ENCODE measurements around the gene GOT1.

GOT1 gene

GRCh38 chr10:99430451-99431189 is at the start of gene GOT1:
Gene GOT1, minus strand, starts transcription at chr10:99430624. Its CDS starts 59 bp downstream, at chr10:99430565.
- DNase-seq, result peak; percentile 90

- DNase-seq, result no peak
These were observed 39.9 kb upstream of the GOT1 start for GRCh38 chr10:99470327-99470726.

DNA sequence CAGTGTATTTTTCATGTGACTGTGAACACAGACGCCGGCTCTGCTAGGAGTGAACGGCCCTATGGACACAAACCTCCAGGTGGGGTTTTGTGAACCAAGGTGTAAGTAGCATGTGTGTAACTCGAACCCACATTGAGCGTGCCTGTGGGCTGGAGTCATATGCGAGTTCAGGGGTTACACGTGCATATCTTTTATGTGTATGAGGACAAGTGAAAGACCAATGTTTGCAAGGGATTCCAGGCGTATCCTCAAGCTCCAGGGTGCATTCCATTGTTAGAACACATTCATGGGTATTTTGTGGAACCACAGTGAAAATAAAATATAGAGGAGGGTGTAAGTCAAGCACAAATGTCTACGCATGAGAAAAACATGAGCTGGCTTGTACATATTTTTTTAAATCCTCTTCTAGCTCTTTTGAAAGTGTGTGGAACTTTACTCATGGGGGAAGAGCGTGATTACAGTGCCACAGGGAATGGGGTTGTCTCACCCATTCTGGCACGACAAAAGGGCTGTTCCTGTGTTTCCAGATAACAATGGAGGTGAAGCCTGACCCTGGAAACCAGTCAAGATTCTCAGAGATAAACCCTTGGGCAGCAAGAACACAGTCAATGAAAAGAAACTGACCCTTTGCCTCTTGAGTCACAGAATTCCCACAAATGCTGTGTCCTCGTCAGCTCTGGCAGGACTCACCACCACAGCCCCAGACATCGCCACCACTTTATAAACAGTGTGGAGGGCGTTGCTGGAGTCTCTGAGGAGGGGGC is 37.0 kb upstream of the GOT1 start:
- no peak for DNase-seq

DNA sequence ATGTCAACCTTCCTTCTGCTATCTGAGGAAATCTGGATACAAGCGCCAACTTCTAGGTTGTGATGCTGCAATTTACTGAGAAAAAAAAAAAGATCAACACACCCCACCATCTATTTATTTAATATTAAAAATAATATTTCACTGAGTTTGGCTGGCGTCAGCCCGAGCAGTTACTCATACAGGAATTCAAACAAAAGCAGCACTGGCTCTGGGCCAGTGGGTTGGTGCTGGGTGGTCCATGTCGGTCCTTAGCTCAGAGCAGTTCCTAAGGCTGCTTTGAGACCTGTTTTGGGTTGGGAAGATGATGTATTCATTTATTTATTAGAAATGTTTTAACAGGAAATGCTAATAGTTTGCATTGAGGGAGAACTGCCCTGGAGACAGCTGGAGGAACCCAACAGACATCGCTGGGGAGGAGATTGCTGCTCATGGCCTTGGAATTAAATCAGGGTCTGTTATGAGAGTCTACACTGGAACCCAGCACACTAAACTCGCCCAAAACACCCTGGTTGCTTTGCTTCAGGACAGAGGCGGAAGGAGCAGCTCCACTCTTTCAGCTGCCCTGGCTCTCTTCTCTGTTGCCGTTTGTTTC is 36.3 kb upstream of the GOT1 start:
- DNase-seq, result no peak

DNA sequence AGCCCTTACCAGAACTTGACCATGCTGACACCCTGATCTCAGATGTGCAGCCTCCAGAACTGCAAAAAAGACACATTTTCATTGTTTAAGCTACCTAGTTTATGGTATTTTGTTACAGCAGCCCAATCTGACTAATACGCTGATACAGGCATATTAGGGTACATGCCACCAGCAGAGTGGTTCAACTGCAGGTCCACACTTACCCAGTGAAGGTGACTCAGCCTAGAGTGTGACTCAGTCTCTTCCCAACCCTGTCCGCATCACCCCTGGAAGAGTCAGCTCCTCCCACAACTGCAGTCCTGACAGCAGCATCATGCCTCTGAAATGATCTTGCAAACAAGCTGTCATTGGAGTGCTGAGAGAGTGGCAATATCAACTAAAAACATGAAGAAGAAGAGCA is 30.8 kb upstream of the GOT1 start:
- no peak for DNase-seq

GRCh38 chr10:99460070-99460469 is 29.6 kb upstream of the GOT1 start:
- no peak for DNase-seq

DNA sequence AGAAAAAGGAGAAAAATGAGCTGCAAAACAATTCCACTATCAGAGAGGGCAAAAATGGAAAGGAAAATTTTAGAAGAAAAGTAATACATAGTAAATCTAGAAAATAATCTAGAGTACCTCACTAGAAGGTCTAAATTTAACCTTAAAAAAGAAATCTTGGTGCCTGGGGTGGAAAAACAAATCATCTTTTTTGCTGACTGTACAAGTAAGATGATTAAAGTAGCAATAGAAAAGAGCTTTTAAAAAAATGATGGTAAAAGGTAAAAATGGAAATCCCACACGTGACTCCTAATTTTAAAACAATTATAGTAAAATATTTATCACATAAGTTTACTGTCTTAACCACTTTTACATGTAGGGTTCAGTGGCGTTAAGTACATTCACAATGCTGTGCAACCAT is 28.8 kb upstream of the GOT1 start:
- DNase-seq, result no peak

DNA sequence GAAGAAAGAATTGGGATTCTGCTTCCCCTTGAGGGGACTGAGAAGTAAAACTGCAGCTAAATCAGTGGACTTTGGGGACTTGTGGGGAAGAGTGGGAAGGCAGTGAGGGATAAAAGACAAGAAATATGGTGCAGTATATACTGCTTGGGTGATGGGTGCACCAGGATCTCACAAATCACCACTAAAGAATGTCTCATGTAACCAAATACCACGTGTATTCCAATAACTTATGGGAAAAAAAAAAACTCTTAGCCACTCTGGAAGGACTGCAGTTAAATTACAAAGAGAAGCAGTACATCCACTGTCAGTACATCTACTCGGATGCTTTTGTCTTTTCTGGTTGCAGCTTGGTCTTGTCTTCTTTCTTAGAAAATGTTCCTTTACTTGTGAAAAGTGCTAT is 27.4 kb upstream of the GOT1 start:
- DNase-seq, result no peak

DNA sequence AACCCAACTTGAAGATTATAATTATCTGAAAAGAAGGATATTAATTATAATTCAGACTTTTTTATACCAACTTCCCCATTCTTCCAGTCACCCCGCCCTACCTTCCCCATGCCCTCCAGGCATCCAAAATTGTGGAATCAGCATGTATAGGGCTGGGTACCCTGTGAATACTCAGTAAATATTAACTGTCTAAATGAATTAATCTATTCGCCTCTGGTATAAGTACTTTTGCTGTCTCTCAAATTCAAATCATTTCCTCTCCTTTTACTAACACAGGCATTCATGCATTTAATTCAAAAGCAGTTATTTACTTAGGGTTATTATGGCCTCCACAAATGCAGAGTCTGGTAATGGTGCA is 26.5 kb upstream of the GOT1 start:
- DNase-seq, result no peak

DNA sequence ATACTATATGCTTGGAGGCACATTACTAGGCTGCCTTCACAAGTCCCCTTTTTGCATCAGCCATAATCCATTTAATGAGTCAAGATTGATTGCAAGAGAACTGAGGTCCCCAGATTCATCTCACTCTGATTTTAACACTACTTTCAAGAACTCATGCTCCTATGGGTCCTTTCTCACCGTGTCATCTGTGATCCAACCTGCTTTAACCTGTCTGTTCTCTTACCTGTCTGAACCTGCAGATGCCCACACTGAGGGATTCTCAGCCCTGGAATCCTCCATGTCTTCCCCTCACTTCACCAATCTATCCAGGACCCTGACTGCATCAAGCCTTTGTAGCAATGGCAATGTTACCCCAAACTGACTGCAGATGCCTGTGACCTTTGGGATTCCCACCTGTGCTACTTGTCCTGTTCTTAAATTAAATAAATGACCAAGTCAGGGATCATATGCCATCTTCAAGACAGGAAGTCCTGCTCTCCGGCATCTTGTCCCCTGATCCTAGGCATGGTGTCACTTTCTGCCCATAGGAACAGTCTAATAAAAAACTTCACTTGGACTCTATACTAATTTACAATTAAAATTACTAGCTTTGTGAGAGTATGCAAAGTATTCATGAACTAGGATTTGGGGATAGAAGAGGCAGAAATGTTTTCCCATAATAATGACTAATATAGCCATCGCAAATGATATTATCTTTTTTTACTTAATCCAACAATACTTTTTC is 25.9 kb upstream of the GOT1 start:
- no peak for DNase-seq

- no peak for DNase-seq
These were observed 21.6 kb upstream of the GOT1 start for GRCh38 chr10:99451981-99452380.

DNA sequence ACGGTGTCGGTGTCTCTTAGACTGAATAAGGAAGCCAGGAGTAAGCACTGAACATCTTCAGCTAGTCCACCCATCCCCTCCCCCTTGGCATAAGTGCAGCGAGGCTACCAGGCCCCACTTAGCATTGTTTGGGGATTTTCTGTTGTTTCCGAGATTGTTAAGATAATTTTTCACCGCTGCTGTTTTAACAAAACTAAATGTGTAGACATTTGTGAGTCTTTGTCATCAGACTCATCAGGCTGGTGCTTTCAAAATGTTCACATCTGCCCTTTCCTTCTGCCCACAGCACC is 21.0 kb upstream of the GOT1 start:
- no peak for DNase-seq

DNA sequence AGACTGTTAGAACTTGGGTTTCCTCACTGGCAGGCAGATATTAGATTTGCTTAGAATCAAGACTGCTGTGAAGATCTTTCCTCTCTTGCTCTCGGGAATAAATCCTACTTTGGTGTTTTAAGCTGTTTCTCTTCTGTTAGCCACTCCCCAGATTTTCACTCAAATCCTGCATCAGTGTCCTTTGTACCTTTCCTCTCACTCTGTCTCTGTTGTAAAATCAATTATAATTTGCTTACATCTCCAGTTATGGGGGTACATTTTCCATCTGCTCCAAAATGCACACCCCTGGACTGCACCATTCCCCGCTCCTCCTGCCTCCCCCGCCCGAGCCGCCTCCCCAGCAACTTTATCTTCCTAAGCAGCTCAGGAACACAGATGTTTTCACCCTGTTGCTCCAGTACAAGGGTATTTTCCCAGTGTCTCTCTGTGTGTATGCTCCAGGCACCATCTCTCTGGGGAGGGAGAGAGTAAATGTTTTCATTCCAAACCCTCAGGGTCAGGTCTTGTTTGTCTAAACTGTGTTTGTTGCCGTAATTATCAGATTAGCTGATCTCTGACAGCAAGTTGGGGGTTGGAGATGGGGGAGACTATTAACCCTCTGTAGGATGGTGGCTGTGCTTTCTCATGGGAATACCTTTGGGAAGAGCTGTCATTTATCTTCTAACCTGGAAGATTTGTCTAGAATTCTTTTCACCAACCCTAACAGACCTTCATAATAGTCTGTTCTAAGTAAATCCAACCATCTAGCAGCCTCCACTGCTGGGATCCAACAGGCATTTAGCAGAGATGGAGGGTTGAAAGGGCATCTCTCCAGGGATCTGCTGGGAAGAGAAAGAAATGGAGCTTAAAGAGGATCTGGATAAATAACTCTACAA is 20.4 kb upstream of the GOT1 start:
- DNase-seq, result no peak

GRCh38 chr10:99450156-99450555 is 19.7 kb upstream of the GOT1 start:
- DNase-seq, result no peak

- no peak for DNase-seq
These were observed 18.6 kb upstream of the GOT1 start for GRCh38 chr10:99449023-99449422.

- no peak for DNase-seq
These were observed 14.1 kb upstream of the GOT1 start for GRCh38 chr10:99444383-99445045.

- DNase-seq, result no peak
These were observed 13.1 kb upstream of the GOT1 start for GRCh38 chr10:99443500-99443899.

DNA sequence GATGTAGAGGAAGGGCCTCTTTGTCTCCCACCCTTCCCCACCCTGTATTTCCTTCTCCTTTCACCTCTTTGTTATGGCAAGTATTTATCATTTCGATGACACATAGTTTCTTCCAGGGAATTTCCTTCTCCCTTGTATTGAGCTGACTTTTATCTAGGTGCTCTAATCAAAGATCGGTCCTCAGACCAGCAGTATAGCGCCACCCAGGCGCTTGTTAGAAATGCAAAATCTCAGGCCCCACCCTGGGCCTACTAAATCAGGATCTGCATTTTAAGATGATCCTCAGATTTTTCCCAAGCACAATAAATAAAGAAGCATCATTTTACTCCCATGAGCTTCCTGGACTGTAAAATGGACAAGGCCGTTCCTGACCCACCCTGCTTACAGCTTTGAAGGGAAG is 12.0 kb upstream of the GOT1 start:
- no peak for DNase-seq

GRCh38 chr10:99438890-99439289 is 8.5 kb upstream of the GOT1 start:
- no peak for DNase-seq

DNA sequence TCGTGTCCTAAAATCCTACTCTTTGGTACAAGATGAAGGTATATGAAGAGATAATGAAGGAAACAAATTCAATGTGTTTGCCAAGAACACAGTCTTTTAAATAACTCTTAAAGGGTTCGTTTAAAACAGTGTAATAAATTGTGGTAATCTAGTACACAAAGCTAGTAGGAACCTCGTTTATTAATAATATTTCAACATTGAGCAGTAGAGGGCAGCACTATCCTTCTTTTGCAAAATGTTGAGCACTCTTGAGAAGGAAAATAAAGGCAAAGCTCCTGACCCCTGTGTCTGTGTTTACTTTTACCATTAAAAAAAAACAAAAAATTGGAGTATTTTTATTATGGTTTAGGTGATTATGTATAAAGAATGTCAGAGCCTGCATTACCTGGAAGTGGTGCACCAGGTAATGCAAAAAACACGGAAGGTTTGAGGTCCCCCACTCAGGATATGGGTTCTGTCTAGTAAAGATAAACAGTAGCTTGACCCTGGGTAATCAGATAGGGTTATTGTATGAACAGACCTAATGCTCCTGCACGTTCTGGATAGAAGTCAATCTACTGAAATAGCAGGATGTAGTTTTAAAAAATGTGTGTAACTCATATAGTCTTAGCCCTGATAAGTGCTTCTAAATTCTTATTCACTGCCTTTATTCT is 5.7 kb upstream of the GOT1 start:
- DNase-seq, result no peak

- no peak for DNase-seq
These were observed 3.1 kb upstream of the GOT1 start for GRCh38 chr10:99433378-99434020.
